Suprapubic skin (tissue), 3 donors: ENCODE results near the gene CHD2.
"Not testable (repeated sequence)": the region's sequence is repeated elsewhere in the genome, so short reads cannot be mapped to it uniquely, and the experiment has no call there.

Experiments
- POLR2A ChIP-seq, 2 donors: fragments of 450-650 bp; IDR thresholded peaks; one replicate each; pipeline ENCODE4 v1.6.1; 2017; ENCODE audit warnings: antibody characterized with exemption in 2 of 2, mild to moderate bottlenecking in 2 of 2, moderate library complexity in 2 of 2
- TF ChIP-seq, protein P1 (sequence below), 2 donors: fragments of 200-600 bp in 1 of 2; fragments of 450-650 bp in 1 of 2; sonication (generic) in 1 of 2; IDR thresholded peaks; one replicate each; pipeline ENCODE4 v1.5.1; 2016 to 2019; ENCODE audit warnings: antibody characterized with exemption in 2 of 2, mild to moderate bottlenecking in 1 of 2, moderate library complexity in 1 of 2

DNA sequence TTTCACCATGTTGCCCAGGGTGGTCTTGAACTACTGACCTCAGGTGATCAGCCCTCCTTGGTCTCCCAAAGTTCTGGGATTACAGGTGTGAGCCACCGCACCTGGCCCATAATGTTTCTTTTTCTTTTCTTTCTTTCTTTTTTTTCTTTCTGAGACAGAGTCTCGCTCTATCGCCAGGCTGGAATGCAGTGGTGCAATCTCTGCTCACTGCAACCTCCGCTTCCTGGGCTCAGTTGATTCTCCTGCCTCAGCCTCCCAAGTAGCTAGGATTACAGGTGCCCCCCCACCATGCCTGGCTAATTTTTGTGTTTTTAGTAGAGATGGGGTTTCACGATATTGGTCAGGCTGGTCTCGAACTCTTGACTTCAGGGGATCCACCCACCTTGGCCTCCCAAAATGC lies 27.2 kb upstream of the CHD2 start:
- TF ChIP-seq, protein P1, sequence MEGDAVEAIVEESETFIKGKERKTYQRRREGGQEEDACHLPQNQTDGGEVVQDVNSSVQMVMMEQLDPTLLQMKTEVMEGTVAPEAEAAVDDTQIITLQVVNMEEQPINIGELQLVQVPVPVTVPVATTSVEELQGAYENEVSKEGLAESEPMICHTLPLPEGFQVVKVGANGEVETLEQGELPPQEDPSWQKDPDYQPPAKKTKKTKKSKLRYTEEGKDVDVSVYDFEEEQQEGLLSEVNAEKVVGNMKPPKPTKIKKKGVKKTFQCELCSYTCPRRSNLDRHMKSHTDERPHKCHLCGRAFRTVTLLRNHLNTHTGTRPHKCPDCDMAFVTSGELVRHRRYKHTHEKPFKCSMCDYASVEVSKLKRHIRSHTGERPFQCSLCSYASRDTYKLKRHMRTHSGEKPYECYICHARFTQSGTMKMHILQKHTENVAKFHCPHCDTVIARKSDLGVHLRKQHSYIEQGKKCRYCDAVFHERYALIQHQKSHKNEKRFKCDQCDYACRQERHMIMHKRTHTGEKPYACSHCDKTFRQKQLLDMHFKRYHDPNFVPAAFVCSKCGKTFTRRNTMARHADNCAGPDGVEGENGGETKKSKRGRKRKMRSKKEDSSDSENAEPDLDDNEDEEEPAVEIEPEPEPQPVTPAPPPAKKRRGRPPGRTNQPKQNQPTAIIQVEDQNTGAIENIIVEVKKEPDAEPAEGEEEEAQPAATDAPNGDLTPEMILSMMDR (IDR thresholded peaks at IDR 0.05): not testable (repeated sequence)
- TF ChIP-seq POLR2A (IDR thresholded peaks at IDR 0.05): not testable (repeated sequence)
